Mesenchymal stem cell (in vitro differentiated cells and primary cell): ENCODE data around the gene PAK5.

Experiments
- DNase-seq: peaks from one replicate; pipeline ENCODE4 v3.0.0-alpha.2; 2013
- H2AFZ ChIP-seq: one replicate; pipeline ENCODE4 v1.6.1; 2013; ENCODE audit warnings: low read depth, mild to moderate bottlenecking, control low read depth, inconsistent platforms, low read length, moderate library complexity
- H2AK5ac ChIP-seq: 2 replicates; pipeline ENCODE4 v1.6.1; 2013; ENCODE audit warnings: low read length, moderate library complexity, mild to moderate bottlenecking, inconsistent platforms; ENCODE audit not compliant: severe bottlenecking
- H2BK120ac ChIP-seq: one replicate; pipeline ENCODE4 v1.6.1; 2013; ENCODE audit warnings: low read depth, mild to moderate bottlenecking, inconsistent platforms, low read length, moderate library complexity
- H2BK12ac ChIP-seq, 2 experiments: one replicate each; pipeline ENCODE4 v1.6.1; 2013; ENCODE audit warnings: inconsistent platforms in 2 of 2, low read length in 2 of 2, mild to moderate bottlenecking in 2 of 2, moderate library complexity in 2 of 2, control low read depth in 1 of 2
- H2BK15ac ChIP-seq: one replicate; pipeline ENCODE4 v1.6.1; 2013; ENCODE audit warnings: mild to moderate bottlenecking, low read depth, inconsistent platforms; ENCODE audit not compliant: poor library complexity, severe bottlenecking
- H2BK5ac ChIP-seq: 2 replicates; pipeline ENCODE4 v1.6.1; 2013; ENCODE audit warnings: low read depth, mild to moderate bottlenecking, low read length, control low read depth, inconsistent platforms; ENCODE audit not compliant: poor library complexity, severe bottlenecking
- H3K14ac ChIP-seq, 2 experiments: one replicate each; pipeline ENCODE4 v1.6.1; 2013; ENCODE audit warnings: inconsistent platforms in 2 of 2, low read length in 2 of 2, control low read depth in 1 of 2, mild to moderate bottlenecking in 1 of 2, moderate library complexity in 1 of 2
- H3K18ac ChIP-seq, 2 experiments: one replicate each; pipeline ENCODE4 v1.6.1; 2013; ENCODE audit warnings: inconsistent platforms in 2 of 2, low read length in 2 of 2, control low read depth in 1 of 2, low read depth in 1 of 2, mild to moderate bottlenecking in 1 of 2
- H3K23ac ChIP-seq, 2 experiments: one replicate each; pipeline ENCODE4 v1.6.1; 2013; ENCODE audit warnings: inconsistent platforms in 2 of 2, low read length in 2 of 2, mild to moderate bottlenecking in 2 of 2, moderate library complexity in 2 of 2, control low read depth in 1 of 2
- H3K27ac ChIP-seq: 2 replicates; pipeline ENCODE4 v1.5.1; 2013; ENCODE audit warnings: mild to moderate bottlenecking, moderate library complexity, low read length, control low read depth, inconsistent platforms; ENCODE audit not compliant: poor library complexity, severe bottlenecking
- H3K27me3 ChIP-seq, 2 experiments: 2 replicates each; pipeline versions ENCODE4 v1.6.1 to v1.7.0; 2013; ENCODE audit warnings: low read length in 2 of 2, mild to moderate bottlenecking in 2 of 2, moderate library complexity in 2 of 2, control low read depth in 1 of 2, inconsistent platforms in 1 of 2; ENCODE audit not compliant: control insufficient read depth in 1 of 2, insufficient read depth in 1 of 2
- H3K36me3 ChIP-seq, 2 experiments: 2 replicates each; pipeline versions ENCODE4 v1.6.1 to v1.7.0; 2013; ENCODE audit warnings: low read length in 2 of 2, control low read depth in 1 of 2, inconsistent platforms in 1 of 2, low read depth in 1 of 2, mild to moderate bottlenecking in 1 of 2; ENCODE audit not compliant: insufficient read depth in 2 of 2, control insufficient read depth in 1 of 2
- H3K4ac ChIP-seq, 2 experiments: one replicate each; pipeline ENCODE4 v1.6.1; 2013; ENCODE audit warnings: inconsistent platforms in 2 of 2, low read length in 2 of 2, mild to moderate bottlenecking in 2 of 2, moderate library complexity in 2 of 2, control low read depth in 1 of 2, low read depth in 1 of 2
- H3K4me1 ChIP-seq: 2 replicates; pipeline ENCODE4 v1.6.1; 2013; ENCODE audit warnings: low read depth, low read length, control low read depth; ENCODE audit not compliant: control insufficient read depth, insufficient read depth
- H3K4me2 ChIP-seq: 2 replicates; pipeline ENCODE4 v1.6.1; 2013; ENCODE audit warnings: low read length, mild to moderate bottlenecking, inconsistent platforms; ENCODE audit not compliant: poor library complexity, severe bottlenecking
- H3K4me3 ChIP-seq, 2 experiments: 2 replicates each; pipeline versions ENCODE4 v1.5.1 to v1.7.0; 2013; ENCODE audit warnings: low read length in 2 of 2, mild to moderate bottlenecking in 2 of 2, control low read depth in 1 of 2, low read depth in 1 of 2; ENCODE audit not compliant: insufficient read depth in 1 of 2
- H3K79me1 ChIP-seq: replicated peaks from 2 replicates; pipeline ENCODE4 v1.6.1; 2013; ENCODE audit warnings: mild to moderate bottlenecking, control low read depth, low read length, inconsistent platforms; ENCODE audit not compliant: poor library complexity, severe bottlenecking
- H3K9ac ChIP-seq: 2 replicates; pipeline ENCODE4 v1.7.0; 2013; ENCODE audit warnings: mild to moderate bottlenecking, low read length, moderate library complexity
- H3K9me3 ChIP-seq: 2 replicates; pipeline ENCODE4 v1.7.0; 2013; ENCODE audit warnings: mild to moderate bottlenecking, low read length; ENCODE audit not compliant: control insufficient read depth
- H4K8ac ChIP-seq: one replicate; pipeline ENCODE4 v1.6.1; 2013; ENCODE audit warnings: inconsistent platforms, mild to moderate bottlenecking, low read length, moderate library complexity
- H4K91ac ChIP-seq: one replicate; pipeline ENCODE4 v1.6.1; 2013; ENCODE audit warnings: mild to moderate bottlenecking, low read length, inconsistent platforms
- WGBS: methylation state at CpG from one replicate; pipeline ENCODE4 v1.1.7; 2013; ENCODE audit warnings: mixed read lengths; 5-methylcytosine and 5-hydroxymethylcytosine counted together

PAK5 gene

DNA sequence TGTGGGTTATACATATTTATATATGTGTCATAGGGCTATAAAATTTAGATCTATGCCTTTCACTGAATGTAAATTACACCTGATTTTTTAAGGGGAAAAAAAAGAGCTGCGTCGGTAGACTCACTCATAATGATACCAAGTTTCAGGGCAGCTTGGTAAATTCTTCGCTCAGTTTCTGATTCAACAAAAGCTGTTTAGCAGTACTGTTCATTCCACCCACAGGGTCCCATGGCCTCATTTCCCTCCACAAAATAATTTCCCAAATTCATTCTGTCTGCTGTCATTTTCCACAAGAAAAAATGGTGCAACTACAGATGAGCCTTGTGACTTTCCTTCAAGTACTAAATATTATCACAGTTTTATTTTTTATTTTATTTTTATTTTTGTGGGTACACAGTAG, 63.7 kb downstream of the PAK5 start:
- Histone ChIP-seq H3K4me3 (no peak overlapping the region), H2AFZ (no peak overlapping the region), H3K23ac (no peak overlapping the region), H3K4ac (no peak overlapping the region), H4K91ac (no peak overlapping the region), H2BK120ac (no peak overlapping the region), H3K9me3 (peaks cover 14% of the 10 kb centered on the region), H3K4me2 (no peak overlapping the region), H3K18ac (no peak overlapping the region), H3K27me3 (no peaks in the 10 kb centered on the region), H2BK15ac (no peak overlapping the region), H2BK12ac (no peak overlapping the region), H3K27ac (no peak overlapping the region), H3K9ac (no peak overlapping the region), H3K79me1 (no peaks in the 10 kb centered on the region), H3K36me3 (no peaks in the 10 kb centered on the region), H3K14ac (no peak overlapping the region), H3K4me1 (no peaks in the 10 kb centered on the region), H4K8ac (no peak overlapping the region), H2BK5ac (no peak overlapping the region), H2AK5ac (no peak overlapping the region)
- WGBS, result 91% methylated on average over 3 of the region's 3 CpGs
- DNase-seq, result no peak

- WGBS, result 87% methylated on average over 6 of the region's 6 CpGs
- H3K18ac ChIP-seq, result no peak overlapping the region
- no peak overlapping the region for H3K27ac ChIP-seq
- no peak for DNase-seq
- H2BK15ac ChIP-seq, result no peak overlapping the region
- H3K4me1 ChIP-seq, result no peaks in the 10 kb centered on the region
- H4K8ac ChIP-seq, result no peak overlapping the region
- H3K14ac ChIP-seq, result no peak overlapping the region
- no peaks in the 10 kb centered on the region for H3K27me3 ChIP-seq
- no peak overlapping the region for H4K91ac ChIP-seq
- H2AK5ac ChIP-seq, result no peak overlapping the region
- peaks cover 5% of the 10 kb centered on the region for H3K9me3 ChIP-seq
- no peak overlapping the region for H2BK5ac ChIP-seq
- H3K4ac ChIP-seq, result no peak overlapping the region
- no peak overlapping the region for H3K9ac ChIP-seq
- H3K36me3 ChIP-seq, result no peaks in the 10 kb centered on the region
- H2BK120ac ChIP-seq, result no peak overlapping the region
- H2AFZ ChIP-seq, result no peak overlapping the region
- no peak overlapping the region for H2BK12ac ChIP-seq
- H3K23ac ChIP-seq, result no peak overlapping the region
- no peaks in the 10 kb centered on the region for H3K79me1 ChIP-seq
- H3K4me2 ChIP-seq, result no peak overlapping the region
- no peak overlapping the region for H3K4me3 ChIP-seq
Observed at GRCh38 chr20:9769954-9770353, 68.9 kb downstream of the PAK5 start.

- Histone ChIP-seq H2BK15ac (no peak overlapping the region), H3K9me3 (peaks cover 21% of the 10 kb centered on the region), H3K79me1 (no peaks in the 10 kb centered on the region), H3K4me3 (no peak overlapping the region), H2BK12ac (no peak overlapping the region), H2BK120ac (no peak overlapping the region), H3K14ac (no peak overlapping the region), H3K4me2 (no peak overlapping the region), H3K27ac (no peak overlapping the region), H3K23ac (no peak overlapping the region), H3K4me1 (no peaks in the 10 kb centered on the region), H2AK5ac (no peak overlapping the region), H4K91ac (no peak overlapping the region), H3K4ac (no peak overlapping the region), H4K8ac (no peak overlapping the region), H2AFZ (no peak overlapping the region), H3K9ac (no peak overlapping the region), H2BK5ac (no peak overlapping the region), H3K27me3 (no peaks in the 10 kb centered on the region), H3K18ac (no peak overlapping the region), H3K36me3 (no peaks in the 10 kb centered on the region)
- WGBS, result no CpG with 5 or more reads among the region's 1 CpG
- DNase-seq, result no peak
Observed at GRCh38 chr20:9761476-9761875, 77.4 kb downstream of the PAK5 start.

DNA sequence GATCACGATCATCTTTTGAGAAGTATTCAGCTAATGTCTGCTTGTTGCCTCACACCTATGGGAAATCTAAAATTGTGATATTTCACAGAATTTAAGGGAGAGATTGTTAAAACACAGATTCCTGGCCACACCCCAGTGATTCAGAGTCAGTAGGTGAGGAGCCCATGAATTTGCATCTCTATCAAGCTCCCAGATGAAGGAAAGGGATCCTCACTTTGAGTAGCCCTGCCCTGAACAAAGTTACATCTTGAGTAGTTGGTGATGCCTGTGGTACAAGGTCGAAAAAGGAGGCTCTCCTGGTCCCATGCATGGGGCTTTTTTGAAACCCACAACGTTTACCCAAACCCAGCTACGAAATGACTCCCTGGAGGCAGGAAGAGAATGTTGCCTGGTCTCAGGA, 79.5 kb downstream of the PAK5 start:
- H4K8ac ChIP-seq, result no peak overlapping the region
- no peak overlapping the region for H2AK5ac ChIP-seq
- no peak overlapping the region for H2AFZ ChIP-seq

More for the DNA sequence above, 79.5 kb downstream of the PAK5 start:
- no peak overlapping the region for H4K91ac ChIP-seq
- no peak overlapping the region for H3K18ac ChIP-seq
- H2BK15ac ChIP-seq, result no peak overlapping the region
- H3K4me3 ChIP-seq, result no peak overlapping the region
- no peak for DNase-seq
- 23% methylated on average over 3 of the region's 4 CpGs for WGBS
- no peak overlapping the region for H3K14ac ChIP-seq
- H3K4me1 ChIP-seq, result no peaks in the 10 kb centered on the region
- no peak overlapping the region for H2BK5ac ChIP-seq
- no peak overlapping the region for H2BK120ac ChIP-seq
- no peaks in the 10 kb centered on the region for H3K27me3 ChIP-seq
- no peak overlapping the region for H3K9ac ChIP-seq
- H3K4me2 ChIP-seq, result no peak overlapping the region
- H3K36me3 ChIP-seq, result no peaks in the 10 kb centered on the region
- H2BK12ac ChIP-seq, result no peak overlapping the region
- peaks cover 21% of the 10 kb centered on the region for H3K9me3 ChIP-seq
- no peak overlapping the region for H3K4ac ChIP-seq
- H3K27ac ChIP-seq, result no peak overlapping the region
- no peaks in the 10 kb centered on the region for H3K79me1 ChIP-seq
- H3K23ac ChIP-seq, result no peak overlapping the region
